HG03135 (cell line): ENCODE data around the gene TMEM219.
"Not testable (repeated sequence)": the region's sequence is repeated elsewhere in the genome, so short reads cannot be mapped to it uniquely, and the experiment has no call there.

Experiments
- ATAC-seq: cut with Tn5 transposase; IDR thresholded peaks from one replicate; pipeline ENCODE4 v1.9.1; 2021; ENCODE audit warnings: mild to moderate bottlenecking, moderate library complexity; ENCODE audit not compliant: unreplicated experiment

Gene TMEM219

DNA sequence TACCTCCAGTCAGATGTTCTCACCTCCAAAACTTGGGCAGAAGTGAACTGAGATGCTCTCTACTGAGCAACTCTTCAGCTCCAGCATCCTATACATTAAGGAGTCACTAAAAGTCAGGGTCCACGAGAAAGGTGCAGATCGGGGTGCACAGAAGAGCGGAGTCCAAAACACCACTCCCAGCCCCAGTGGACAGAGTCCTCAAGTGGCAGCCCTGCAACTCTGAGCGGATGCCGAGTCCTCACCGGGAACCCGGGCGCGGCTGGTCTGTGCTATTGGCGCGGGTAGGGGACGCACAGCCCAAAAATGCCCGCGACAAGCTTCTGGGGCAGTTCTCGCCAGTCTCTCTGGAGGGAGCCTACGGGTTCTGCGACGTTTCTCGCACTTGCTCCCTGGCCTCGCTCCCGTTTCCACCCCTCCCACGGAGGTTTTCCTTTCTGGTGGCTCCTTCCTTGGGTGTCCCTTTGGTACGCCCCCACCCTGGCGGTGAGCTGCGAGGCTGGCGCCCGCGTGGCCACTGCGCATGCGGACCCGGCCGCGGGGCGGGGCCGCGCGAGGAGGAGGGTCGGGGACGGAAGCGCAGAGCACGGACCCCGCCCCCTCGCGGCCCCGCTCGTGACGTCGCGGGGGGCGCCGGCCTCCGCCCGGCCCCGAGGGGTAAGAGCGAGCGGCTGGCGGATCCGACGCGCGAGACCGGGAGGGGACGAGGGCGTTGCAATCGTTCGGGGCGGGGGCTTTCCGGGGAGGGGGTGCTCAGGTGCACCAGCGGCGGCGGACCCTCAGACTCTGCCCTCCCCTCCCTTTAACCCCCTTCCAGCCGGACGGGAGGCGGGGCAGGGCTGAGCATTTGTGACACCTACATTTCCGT, at the start of gene TMEM219:
Gene TMEM219 (plus strand): TSS at position 601 of the 865 bp plus-strand sequence. CDS start 1,065 bp downstream, outside the sequence.
- ATAC-seq = peak; percentile 85

GRCh38 chr16:29912087-29912486, 49.8 kb upstream of the TMEM219 start:
- no peak for ATAC-seq

DNA sequence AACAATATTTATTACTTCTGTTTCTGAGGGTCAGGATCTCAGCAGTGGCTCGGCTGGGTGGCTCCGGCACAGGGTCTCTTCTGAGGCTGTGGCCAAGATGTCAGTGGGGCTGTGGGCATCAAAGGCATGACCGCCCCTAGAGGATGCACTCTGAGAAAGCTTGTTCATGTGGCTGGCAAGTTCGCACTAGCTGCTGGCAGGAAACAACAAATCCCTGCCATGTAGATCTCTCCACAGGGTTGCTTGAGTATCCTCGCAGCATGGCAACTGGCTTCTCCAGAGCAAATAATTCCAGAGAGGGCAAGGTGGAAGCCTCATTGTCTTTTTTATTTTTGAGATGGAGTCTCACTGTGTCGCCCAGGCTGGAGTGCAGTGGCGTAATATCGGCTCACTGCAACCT, 48.4 kb upstream of the TMEM219 start:
- ATAC-seq = no peak

DNA sequence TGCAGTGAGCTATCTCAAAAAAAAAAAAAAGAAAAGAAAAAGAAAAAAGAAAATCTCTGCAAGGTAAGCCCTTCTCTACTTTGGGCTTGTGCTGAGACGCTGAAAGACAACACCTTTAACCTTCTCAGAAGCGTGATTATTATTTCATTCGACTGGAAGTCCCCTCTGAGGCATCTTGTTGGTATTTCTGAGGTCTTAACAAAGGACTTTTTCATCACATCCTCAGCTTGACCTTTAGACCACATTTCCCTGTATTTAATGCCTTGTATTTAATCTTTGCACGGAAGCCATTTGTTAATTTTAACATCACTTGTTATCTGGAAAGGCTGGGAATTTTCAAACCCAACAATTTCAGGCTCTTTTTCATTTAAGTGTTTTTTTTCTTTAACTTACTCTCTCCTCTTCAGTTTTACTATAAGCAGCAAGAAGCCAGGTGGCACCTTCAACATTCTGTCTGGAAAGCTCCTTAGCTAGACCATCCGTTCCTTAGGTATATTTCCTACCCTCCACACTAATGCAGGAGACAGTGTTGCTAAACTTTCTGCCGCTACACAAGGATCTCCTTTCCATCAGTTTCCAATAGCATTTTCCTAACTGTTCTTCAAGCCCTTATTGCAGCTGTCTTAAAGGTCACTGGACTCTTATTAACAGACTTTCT, 46.2 kb upstream of the TMEM219 start:
- ATAC-seq = no peak

GRCh38 chr16:29916979-29917378, 44.9 kb upstream of the TMEM219 start:
- ATAC-seq = no peak

GRCh38 chr16:29920288-29921033, 41.4 kb upstream of the TMEM219 start:
- no peak for ATAC-seq

DNA sequence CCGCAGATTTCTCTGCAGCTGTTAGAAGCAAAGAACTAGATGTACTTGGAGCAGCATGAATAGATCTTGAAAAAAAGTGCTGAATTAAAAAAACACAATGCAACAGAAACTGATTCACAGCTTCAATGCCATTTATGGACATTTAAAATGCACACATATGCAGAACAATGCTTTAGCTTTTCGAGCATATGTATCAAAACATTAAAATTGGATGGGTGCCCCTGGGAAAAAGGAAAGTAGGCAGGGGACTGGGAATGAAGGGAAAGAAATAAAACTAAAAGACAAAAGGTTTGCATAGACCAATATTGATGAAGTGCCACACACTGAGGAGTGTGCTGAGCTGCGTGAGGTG, 40.9 kb upstream of the TMEM219 start:
- no peak for ATAC-seq

- ATAC-seq = no peak
Measured at GRCh38 chr16:29922326-29922725, 39.6 kb upstream of the TMEM219 start.

GRCh38 chr16:29922986-29923501, 38.8 kb upstream of the TMEM219 start:
- no peak for ATAC-seq

DNA sequence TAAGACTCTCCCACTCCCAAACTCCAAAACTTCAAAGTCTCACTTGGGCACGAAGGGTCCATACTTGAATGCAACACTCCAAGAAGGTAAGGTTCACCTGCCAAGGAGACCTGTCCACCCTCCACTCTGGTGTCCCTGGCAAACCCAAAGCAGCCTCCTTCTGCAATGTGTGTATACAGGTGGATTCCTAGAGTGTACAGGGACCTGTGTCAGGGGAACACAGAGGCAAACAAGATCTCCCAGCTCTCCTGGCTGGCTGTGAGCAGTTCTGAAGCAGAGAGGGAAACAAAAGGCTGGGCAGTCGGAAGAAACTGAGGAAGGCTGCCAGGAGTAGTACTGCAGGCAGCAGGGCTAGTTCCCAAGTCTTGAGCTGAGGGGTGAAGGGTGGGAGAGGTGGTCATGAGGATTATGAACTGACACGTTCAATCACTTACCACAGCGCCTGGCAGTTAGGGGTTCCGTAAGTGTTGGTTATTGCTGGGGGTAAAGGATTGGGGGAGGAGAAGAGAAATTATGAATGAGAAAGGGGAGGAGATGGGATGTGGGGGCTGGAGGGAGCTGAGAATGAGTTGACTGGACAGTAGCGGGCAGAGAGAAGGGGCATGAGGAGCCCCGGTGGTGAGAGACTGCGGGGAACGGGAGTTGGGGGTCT, 36.6 kb upstream of the TMEM219 start:
- ATAC-seq = no peak

DNA sequence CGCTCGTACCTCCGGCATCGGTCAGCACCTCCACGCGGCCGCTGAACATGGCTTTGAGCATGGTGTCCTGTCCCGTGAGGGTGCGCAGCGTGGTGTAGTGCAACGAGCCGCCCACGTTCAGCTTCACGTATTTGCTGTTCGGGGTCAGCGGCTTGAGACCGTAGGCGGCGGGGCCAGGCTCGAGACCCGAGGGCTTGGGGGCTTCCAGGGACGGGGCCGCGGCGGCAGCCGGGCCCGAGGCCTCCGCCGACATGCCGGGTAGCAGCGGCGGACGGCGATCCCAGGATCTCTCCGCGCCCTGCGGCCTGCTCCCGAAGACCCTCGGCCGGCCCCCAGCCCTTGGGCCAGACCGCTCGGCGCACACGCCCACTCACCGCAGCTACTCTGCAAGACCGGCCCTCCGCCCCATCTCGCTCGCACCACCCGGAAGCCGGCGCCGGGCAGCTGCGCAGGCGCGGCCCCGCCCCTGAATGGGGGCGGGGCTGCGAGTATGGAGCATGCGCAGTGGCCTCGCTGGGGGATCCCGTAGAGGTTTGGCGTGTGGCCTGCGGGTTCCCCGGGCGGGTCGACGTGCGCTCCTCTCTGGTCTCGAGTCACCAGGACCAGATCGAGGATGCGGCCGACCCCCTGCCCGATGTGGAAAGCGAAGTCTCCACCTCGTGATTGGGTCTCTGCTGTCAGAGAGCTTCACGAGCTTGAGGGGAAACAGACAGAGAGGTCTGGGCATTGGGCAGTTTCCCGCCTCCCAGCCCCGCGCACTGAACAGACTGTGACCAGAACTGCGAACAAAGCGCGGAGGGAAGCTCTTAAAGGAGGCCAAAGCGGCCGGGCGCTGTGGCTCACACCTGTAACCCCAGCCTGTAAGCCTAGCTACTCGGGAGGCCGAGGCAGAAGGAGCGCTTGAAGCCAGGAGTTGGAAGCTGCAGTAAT, 35.8 kb upstream of the TMEM219 start, which contains the start of gene KCTD13:
Gene KCTD13 (minus strand): TSS at position 446 of the 930 bp plus-strand sequence. CDS start 193 bp downstream, at position 253.
- ATAC-seq = peak; percentile 77

DNA sequence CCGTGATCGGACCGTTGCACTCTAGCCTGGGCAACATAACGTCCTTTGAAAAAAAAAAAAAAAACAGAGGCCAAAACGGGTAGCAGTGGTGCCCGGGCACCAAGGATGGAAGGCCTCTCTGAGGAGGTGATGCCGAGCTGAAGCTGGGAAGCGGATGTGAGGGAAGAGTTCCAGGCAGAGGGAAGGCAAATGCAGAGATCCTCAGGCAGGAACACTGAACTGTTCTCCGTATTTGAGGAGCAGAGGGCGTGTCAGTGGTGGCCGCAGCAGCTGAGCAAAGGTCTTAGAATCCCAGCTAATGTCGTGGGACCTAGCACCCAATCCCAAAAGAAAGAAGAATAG, 35.2 kb upstream of the TMEM219 start:
- ATAC-seq = no peak

- ATAC-seq = no peak
Measured at GRCh38 chr16:29927070-29927905, 34.6 kb upstream of the TMEM219 start.

DNA sequence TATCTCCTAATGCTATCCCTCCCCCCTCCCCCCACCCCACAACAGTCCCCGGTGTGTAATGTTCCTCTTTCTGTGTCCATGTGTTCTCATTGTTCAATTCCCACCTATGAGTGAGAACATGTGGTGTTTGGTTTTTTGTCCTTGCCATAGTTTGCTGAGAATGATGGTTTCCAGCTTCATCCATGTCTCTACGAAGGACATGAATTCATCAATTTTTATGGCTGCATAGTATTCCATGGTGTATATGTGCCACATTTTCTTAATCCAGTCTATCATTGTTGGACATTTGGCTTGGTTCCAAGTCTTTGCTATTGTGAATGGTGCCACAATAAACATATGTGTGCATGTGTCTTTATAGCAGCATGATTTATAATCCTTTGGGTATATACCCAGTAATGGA, 30.1 kb upstream of the TMEM219 start:
- ATAC-seq = not testable (repeated sequence)

- ATAC-seq = no peak
Measured at GRCh38 chr16:29940656-29941055, 21.2 kb upstream of the TMEM219 start.

GRCh38 chr16:29943846-29944799, 17.8 kb upstream of the TMEM219 start:
- ATAC-seq = no peak

DNA sequence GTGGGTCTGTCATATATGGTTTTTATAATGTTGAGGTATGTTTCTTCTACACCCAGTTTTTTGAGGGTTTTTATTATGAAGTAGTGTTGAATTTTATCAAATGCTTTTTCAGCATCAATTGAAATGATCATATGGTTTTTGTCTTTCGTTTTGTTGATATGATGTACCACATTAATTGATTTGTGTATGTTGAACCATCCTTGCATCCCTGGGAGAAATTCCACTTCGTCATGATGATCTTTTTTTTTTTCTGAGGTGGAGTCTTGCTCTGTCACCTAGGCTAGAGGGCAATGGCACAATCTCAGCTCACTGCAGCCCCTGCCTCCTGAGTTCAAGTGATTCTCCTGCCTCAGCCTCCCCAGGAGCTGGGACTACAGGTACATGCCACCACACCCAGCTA, 14.0 kb upstream of the TMEM219 start:
- ATAC-seq = no peak
